ENCODE measurements around the gene UBL3. TPM values are rescaled to one million over a fixed set of nuclear protein-coding genes. Genes with fewer than 3 reads are reported as not detected.

The UBL3 gene
- total RNA-seq, 2 donors from 2014 or later, result 21.9 to 22.3 TPM

GRCh38 chr13:29782798-29783197 is 67.6 kb downstream of the UBL3 start:
- ATAC-seq, result peak in 1 of 2 donors; percentile 30
- intact Hi-C loops (cut with DNase I), result no loop called here

GRCh38 chr13:29774830-29775229 is 75.6 kb downstream of the UBL3 start:
- no peak for ATAC-seq
- DNase-seq, result no peak
- intact Hi-C loops (cut with DNase I), result loop anchor here (10.0 kb wide), 2 partner anchors 70 to 340 kb away; no protein-coding TSS in a partner anchor

More at GRCh38 chr13:29782798-29783197, 67.6 kb downstream of the UBL3 start:
- DNase-seq, result no peak

- intact Hi-C loops (cut with DNase I), result loop anchor here (10.0 kb wide), 2 partner anchors 74 to 344 kb away; no protein-coding TSS in a partner anchor
- ATAC-seq, result no peak
- no peak for DNase-seq
Observed at GRCh38 chr13:29771247-29771646, 79.2 kb downstream of the UBL3 start.

GRCh38 chr13:29767006-29767405 is 83.4 kb downstream of the UBL3 start:
- DNase-seq (no peak), ATAC-seq (peak in 1 of 2 donors; percentile 38)
- intact Hi-C loops (cut with DNase I), result loop anchor here in 1 of 2 donors (10.0 kb wide), 1 partner anchor 158 kb away; no protein-coding TSS in a partner anchor

- no peak for DNase-seq
- no peak for ATAC-seq
- intact Hi-C loops (cut with DNase I), result loop anchor here in 1 of 2 donors (10.0 kb wide), 1 partner anchor 161 kb away; no protein-coding TSS in a partner anchor
Observed at GRCh38 chr13:29763436-29764180, 86.8 kb downstream of the UBL3 start.

GRCh38 chr13:29761815-29762214 is 88.6 kb downstream of the UBL3 start:
- intact Hi-C loops (cut with DNase I), result loop anchor here in 1 of 2 donors (10.0 kb wide), 1 partner anchor 163 kb away; no protein-coding TSS in a partner anchor
- DNase-seq (no peak), ATAC-seq (no peak)

GRCh38 chr13:29761160-29761559 is 89.3 kb downstream of the UBL3 start:
- ATAC-seq, result no peak
- DNase-seq, result no peak
- intact Hi-C loops (cut with DNase I), result loop anchor here in 1 of 2 donors (10.0 kb wide), 1 partner anchor 164 kb away; no protein-coding TSS in a partner anchor

- ATAC-seq (no peak), DNase-seq (no peak)
- intact Hi-C loops (cut with DNase I), result loop anchor here in 1 of 2 donors (10.0 kb wide), 1 partner anchor 164 kb away; no protein-coding TSS in a partner anchor
Observed at GRCh38 chr13:29760544-29760943, 89.9 kb downstream of the UBL3 start.

GRCh38 chr13:29758531-29759114 is 91.8 kb downstream of the UBL3 start:
- ATAC-seq, result peak in 1 of 2 donors; percentile 61
- intact Hi-C loops (cut with DNase I), result no loop called here
- DNase-seq, result no peak

GRCh38 chr13:29756506-29756905 is 93.9 kb downstream of the UBL3 start:
- intact Hi-C loops (cut with DNase I), result no loop called here
- ATAC-seq, result no peak

GRCh38 chr13:29754473-29754806 is 96.0 kb downstream of the UBL3 start:
- DNase-seq (no peak), ATAC-seq (no peak)
- intact Hi-C loops (cut with DNase I), result no loop called here

More at GRCh38 chr13:29756506-29756905, 93.9 kb downstream of the UBL3 start:
- DNase-seq, result no peak

GRCh38 chr13:29753618-29754472 is 96.6 kb downstream of the UBL3 start:
- intact Hi-C loops (cut with DNase I), result no loop called here
- DNase-seq (no peak), ATAC-seq (no peak)

- intact Hi-C loops (cut with DNase I), result no loop called here
- DNase-seq (no peak), ATAC-seq (no peak)
Observed at GRCh38 chr13:29752175-29752574, 98.2 kb downstream of the UBL3 start.

- DNase-seq (no peak), ATAC-seq (no peak)
- intact Hi-C loops (cut with DNase I), result no loop called here
Observed at GRCh38 chr13:29750183-29750530, 100.3 kb downstream of the UBL3 start.

- intact Hi-C loops (cut with DNase I), result no loop called here
- ATAC-seq (peak in 1 of 2 donors; percentile 16), DNase-seq (no peak)
Observed at GRCh38 chr13:29749401-29750182, 100.8 kb downstream of the UBL3 start.

GRCh38 chr13:29748097-29748496 is 102.3 kb downstream of the UBL3 start:
- intact Hi-C loops (cut with DNase I), result no loop called here
- no peak for DNase-seq
- no peak for ATAC-seq

GRCh38 chr13:29746148-29746677 is 104.2 kb downstream of the UBL3 start:
- ATAC-seq, result no peak

GRCh38 chr13:29745704-29746103 is 104.7 kb downstream of the UBL3 start:
- no peak for ATAC-seq
- DNase-seq, result no peak
- intact Hi-C loops (cut with DNase I), result no loop called here

More at GRCh38 chr13:29746148-29746677, 104.2 kb downstream of the UBL3 start:
- intact Hi-C loops (cut with DNase I), result no loop called here
- no peak for DNase-seq
